ENCODE results near the gene CLEC20A.

- TF ChIP-seq YY1 (IDR thresholded peaks at IDR 0.05; ENCODE audit: insufficient read depth, insufficient read length) (no peak), ZNF274 (IDR thresholded peaks at IDR 0.05; ENCODE audit: low read depth, low read length) (no peak)
Observed at GRCh38 chr1:178487070-178487615, 9.6 kb downstream of the CLEC20A start.

Data from NT2/D1 (cell line).